ENCODE measurements around the gene URB1. TPM values are rescaled to one million over a fixed set of nuclear protein-coding genes. Genes with fewer than 3 reads are reported as not detected.
"Not testable (repeated sequence)": the region's sequence is repeated elsewhere in the genome, so short reads cannot be mapped to it uniquely, and the experiment has no call there.

The URB1 gene
- total RNA-seq, 2 experiments from 2014 or later = 35.6 to 38.4 TPM

- Mint-ChIP-seq H3K4me1 (peaks cover 37% of the 10 kb centered on the region), H3K36me3 (peaks cover 11% of the 10 kb centered on the region), H3K9me3 (no peaks in the 10 kb centered on the region), H3K4me3 (no peak overlapping the region), H3K27ac (no peak overlapping the region), H3K27me3 (no peaks in the 10 kb centered on the region)
- DNase-seq = no peak
These were observed 22.0 kb upstream of the URB1 start for GRCh38 chr21:32414579-32415358.

- peak overlapping the region; percentile 91 for H3K4me3 Mint-ChIP-seq
- H3K9me3 Mint-ChIP-seq = no peaks in the 10 kb centered on the region
- peaks cover 12% of the 10 kb centered on the region for H3K36me3 Mint-ChIP-seq
- H3K4me1 Mint-ChIP-seq = peaks cover 37% of the 10 kb centered on the region
- H3K27me3 Mint-ChIP-seq = no peaks in the 10 kb centered on the region
- peak overlapping the region; percentile 88 for H3K27ac Mint-ChIP-seq
- DNase-seq = no peak
These were observed 21.1 kb upstream of the URB1 start for GRCh38 chr21:32413697-32414578.

- Mint-ChIP-seq H3K4me3 (peak overlapping the region; percentile 91), H3K9me3 (peaks cover 5% of the 10 kb centered on the region), H3K4me1 (peaks cover 37% of the 10 kb centered on the region), H3K27ac (peak overlapping the region; percentile 88), H3K27me3 (no peaks in the 10 kb centered on the region), H3K36me3 (peaks cover 16% of the 10 kb centered on the region)
- peak; percentile 19 for DNase-seq
These were observed 20.2 kb upstream of the URB1 start for GRCh38 chr21:32413015-32413504.

- peak within 1 kb of the TSS; percentile 97 for H3K27ac Mint-ChIP-seq
- peaks cover 5% of the 10 kb centered on the region for H3K9me3 Mint-ChIP-seq
- no peaks in the 10 kb centered on the region for H3K27me3 Mint-ChIP-seq
- peak; percentile 81 for DNase-seq
- H3K4me1 Mint-ChIP-seq = peaks cover 39% of the 10 kb centered on the region
- peaks cover 16% of the 10 kb centered on the region for H3K36me3 Mint-ChIP-seq
- peak within 1 kb of the TSS; percentile 94 for H3K4me3 Mint-ChIP-seq
These were observed 19.6 kb upstream of the URB1 start, which contains the start of gene EVA1C for GRCh38 chr21:32412162-32413014. Gene EVA1C (plus strand): TSS chr21:32412706. CDS start chr21:32412854, 148 bp downstream.

GRCh38 chr21:32411350-32412161, 18.7 kb upstream of the URB1 start:
- no peaks in the 10 kb centered on the region for H3K27me3 Mint-ChIP-seq
- H3K36me3 Mint-ChIP-seq = peaks cover 15% of the 10 kb centered on the region
- peaks cover 36% of the 10 kb centered on the region for H3K4me1 Mint-ChIP-seq
- H3K9me3 Mint-ChIP-seq = peaks cover 5% of the 10 kb centered on the region
- peak overlapping the region; percentile 94 for H3K4me3 Mint-ChIP-seq
- peak; percentile 79 for DNase-seq
- H3K27ac Mint-ChIP-seq = peak overlapping the region; percentile 97

GRCh38 chr21:32410916-32411315, 18.1 kb upstream of the URB1 start:
- Mint-ChIP-seq H3K4me3 (peak overlapping the region; percentile 94), H3K27ac (peak overlapping the region; percentile 97), H3K36me3 (peaks cover 15% of the 10 kb centered on the region), H3K9me3 (peaks cover 5% of the 10 kb centered on the region), H3K4me1 (peaks cover 35% of the 10 kb centered on the region), H3K27me3 (no peaks in the 10 kb centered on the region)
- DNase-seq = no peak

- peaks cover 29% of the 10 kb centered on the region for H3K4me1 Mint-ChIP-seq
- no peak overlapping the region for H3K27ac Mint-ChIP-seq
- H3K36me3 Mint-ChIP-seq = peaks cover 15% of the 10 kb centered on the region
- no peak for DNase-seq
- H3K4me3 Mint-ChIP-seq = peak overlapping the region; percentile 1
- peaks cover 5% of the 10 kb centered on the region for H3K9me3 Mint-ChIP-seq
- no peaks in the 10 kb centered on the region for H3K27me3 Mint-ChIP-seq
These were observed 17.5 kb upstream of the URB1 start for GRCh38 chr21:32410291-32410690.

GRCh38 chr21:32406405-32406804, 13.6 kb upstream of the URB1 start:
- Mint-ChIP-seq H3K9me3 (peaks cover 5% of the 10 kb centered on the region), H3K4me1 (peaks cover 16% of the 10 kb centered on the region), H3K27ac (no peak overlapping the region), H3K27me3 (no peaks in the 10 kb centered on the region), H3K4me3 (no peak overlapping the region), H3K36me3 (peaks cover 11% of the 10 kb centered on the region)
- DNase-seq = no peak

GRCh38 chr21:32403201-32403777, 10.5 kb upstream of the URB1 start:
- Mint-ChIP-seq H3K27me3 (no peaks in the 10 kb centered on the region), H3K4me3 (no peak overlapping the region), H3K27ac (no peak overlapping the region), H3K4me1 (peaks cover 9% of the 10 kb centered on the region), H3K36me3 (peaks cover 1% of the 10 kb centered on the region), H3K9me3 (peaks cover 2% of the 10 kb centered on the region)
- DNase-seq = peak; percentile 51

- H3K9me3 Mint-ChIP-seq = no peaks in the 10 kb centered on the region
These were observed 827 bp upstream of the URB1 start for GRCh38 chr21:32393677-32394001.

GRCh38 chr21:32392299-32392879, 423 bp downstream of the URB1 start:
- H3K9me3 Mint-ChIP-seq = no peaks in the 10 kb centered on the region
- peaks cover 11% of the 10 kb centered on the region for H3K27me3 Mint-ChIP-seq
- peaks cover 35% of the 10 kb centered on the region for H3K4me1 Mint-ChIP-seq
- peak overlapping the region; percentile 91 for H3K4me3 Mint-ChIP-seq
- DNase-seq = no peak
- H3K36me3 Mint-ChIP-seq = peaks cover 29% of the 10 kb centered on the region
- H3K27ac Mint-ChIP-seq = peak overlapping the region; percentile 87

More at GRCh38 chr21:32393677-32394001, 827 bp upstream of the URB1 start:
- H3K4me1 Mint-ChIP-seq = peaks cover 30% of the 10 kb centered on the region
- peak overlapping the region; percentile 91 for H3K4me3 Mint-ChIP-seq
- H3K27ac Mint-ChIP-seq = peak overlapping the region; percentile 87
- peaks cover 11% of the 10 kb centered on the region for H3K27me3 Mint-ChIP-seq
- H3K36me3 Mint-ChIP-seq = peaks cover 26% of the 10 kb centered on the region
- no peak for DNase-seq

GRCh38 chr21:32391755-32392154, 1.1 kb downstream of the URB1 start:
- H3K4me1 Mint-ChIP-seq = peaks cover 42% of the 10 kb centered on the region
- peaks cover 11% of the 10 kb centered on the region for H3K27me3 Mint-ChIP-seq
- H3K9me3 Mint-ChIP-seq = no peaks in the 10 kb centered on the region

GRCh38 chr21:32390537-32391224, 2.1 kb downstream of the URB1 start:
- H3K36me3 Mint-ChIP-seq = peaks cover 31% of the 10 kb centered on the region
- H3K9me3 Mint-ChIP-seq, DNase-seq, H3K27me3 Mint-ChIP-seq, H3K27ac Mint-ChIP-seq: not testable (repeated sequence)
- peak overlapping the region; percentile 91 for H3K4me3 Mint-ChIP-seq
- peaks cover 50% of the 10 kb centered on the region for H3K4me1 Mint-ChIP-seq

More at GRCh38 chr21:32391755-32392154, 1.1 kb downstream of the URB1 start:
- H3K36me3 Mint-ChIP-seq = peaks cover 31% of the 10 kb centered on the region
- peak overlapping the region; percentile 87 for H3K27ac Mint-ChIP-seq
- H3K4me3 Mint-ChIP-seq = peak overlapping the region; percentile 91
- no peak for DNase-seq

Measured in activated naive CD8-positive, alpha-beta T cell treated with anti-CD3 and anti-CD28 coated beads for 36 hours (primary cell).